Muscle of leg (tissue), 11 donors: ENCODE data around the gene HDAC9. TPM values are rescaled to one million over a fixed set of nuclear protein-coding genes. Genes with fewer than 3 reads are reported as not detected.
A peak's percentile ranks its signal among the peaks of the same experiment; 100 is the strongest.

Experiments
- DNase-seq: peaks from one replicate; pipeline ENCODE4 v3.0.0; 2013
- H3K27ac ChIP-seq: one replicate; pipeline ENCODE4 v1.5.1; 2013; ENCODE audit warnings: mild to moderate bottlenecking, low read length, control low read depth
- H3K27me3 ChIP-seq: one replicate; pipeline ENCODE4 v1.6.1; 2013; ENCODE audit warnings: low read length; ENCODE audit not compliant: control insufficient read depth, insufficient read depth
- H3K36me3 ChIP-seq: one replicate; pipeline ENCODE4 v1.6.1; 2013; ENCODE audit warnings: low read length; ENCODE audit not compliant: control insufficient read depth, insufficient read depth
- H3K4me1 ChIP-seq: one replicate; pipeline ENCODE4 v1.6.1; 2013; ENCODE audit warnings: low read length; ENCODE audit not compliant: control insufficient read depth, insufficient read depth
- H3K4me3 ChIP-seq: one replicate; pipeline ENCODE4 v1.5.1; 2013; ENCODE audit warnings: low read length, control low read depth
- H3K9me3 ChIP-seq: replicated peaks from 2 replicates; pipeline ENCODE4 v1.6.1; 2013; ENCODE audit warnings: low read depth, low read length; ENCODE audit not compliant: control insufficient read depth
- WGBS: methylation state at CpG from one replicate; pipeline ENCODE4 v1.1.5; 2013; ENCODE audit warnings: missing lambda C conversion rate; ENCODE audit not compliant: insufficient coverage; 5-methylcytosine and 5-hydroxymethylcytosine counted together
- polyA plus RNA-seq, 8 donors: library from polyadenylated mRNA; unstranded; fragments of 120-200 nt; gene quantifications; one replicate each; pipeline versions ENCODE4 v1.2.1 to v1.2.3, GENCODE V29; 2013; ENCODE audit warnings: inconsistent platforms in 1 of 8, low replicate concordance in 1 of 8; ENCODE audit not compliant: insufficient read length in 8 of 8, insufficient read depth in 1 of 8
- total RNA-seq: library from RNA; stranded (reverse); fragments of 120-200 nt; gene quantifications from one replicate; pipeline ENCODE4 v1.2.4, GENCODE V29; 2013

HDAC9 gene
- total and polyA plus RNA-seq, 9 donors: 11.9 to 38.2 (median 21.2) TPM

DNA sequence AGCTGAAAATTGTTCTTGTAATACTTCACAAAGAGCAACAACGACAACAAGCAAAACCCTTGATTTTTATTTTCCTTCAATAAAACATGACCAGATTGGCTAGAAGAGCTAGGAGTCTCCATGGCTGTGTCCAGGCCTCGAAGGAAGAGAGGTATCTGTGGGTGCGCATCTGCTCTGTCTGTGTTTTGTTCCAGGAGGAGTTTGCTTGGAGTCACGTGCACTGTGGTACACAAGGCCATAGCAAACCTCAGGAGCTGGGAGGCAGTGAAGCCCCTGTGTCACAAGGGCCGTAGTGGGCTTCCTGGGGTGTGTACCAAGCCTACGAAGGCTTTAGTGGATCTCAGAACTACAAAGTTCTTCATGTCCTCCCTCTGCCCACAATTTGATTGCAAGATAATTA lies 350.2 kb downstream of the HDAC9 start:
- Histone ChIP-seq H3K27ac (no peak overlapping the region), H3K4me3 (no peak overlapping the region), H3K36me3 (no peaks in the 10 kb centered on the region), H3K9me3 (no peaks in the 10 kb centered on the region), H3K4me1 (no peaks in the 10 kb centered on the region), H3K27me3 (no peaks in the 10 kb centered on the region)
- WGBS: no CpG with 5 or more reads among the region's 6 CpGs
- no peak for DNase-seq

DNA sequence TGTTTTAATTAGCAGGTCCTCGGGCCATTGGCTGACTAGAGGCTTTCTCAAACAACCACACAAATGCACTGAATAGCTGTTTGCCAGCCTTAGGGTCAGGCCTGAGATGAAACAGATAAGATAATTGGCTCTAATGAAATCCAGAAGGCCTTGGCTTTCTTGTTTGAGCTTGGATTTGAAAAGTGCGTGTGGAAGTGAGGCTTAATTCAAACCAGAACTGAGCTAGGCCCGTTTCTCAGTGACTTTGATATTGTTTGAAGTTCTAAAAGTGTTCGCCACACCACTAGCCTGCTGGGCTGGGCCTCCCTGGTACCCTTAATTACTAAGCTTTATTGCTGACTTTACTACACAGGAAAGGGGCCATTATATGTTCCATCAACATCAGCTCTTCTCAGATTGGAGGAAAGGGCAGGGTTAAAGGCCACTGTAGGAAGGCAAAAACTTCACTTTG lies 351.2 kb downstream of the HDAC9 start:
- no peak overlapping the region for H3K27ac ChIP-seq
- no peak overlapping the region for H3K4me3 ChIP-seq
- WGBS: no CpG with 5 or more reads among the region's 4 CpGs
- no peaks in the 10 kb centered on the region for H3K27me3 ChIP-seq
- no peaks in the 10 kb centered on the region for H3K36me3 ChIP-seq
- no peak for DNase-seq
- H3K4me1 ChIP-seq: no peaks in the 10 kb centered on the region
- H3K9me3 ChIP-seq: no peaks in the 10 kb centered on the region

GRCh38 chr7:18849130-18849529 lies 353.6 kb downstream of the HDAC9 start:
- Histone ChIP-seq H3K9me3 (no peaks in the 10 kb centered on the region), H3K36me3 (no peaks in the 10 kb centered on the region), H3K27me3 (no peaks in the 10 kb centered on the region), H3K27ac (no peak overlapping the region), H3K4me1 (no peaks in the 10 kb centered on the region), H3K4me3 (no peak overlapping the region)
- WGBS: no CpG with 5 or more reads among the region's 1 CpG
- DNase-seq: no peak

DNA sequence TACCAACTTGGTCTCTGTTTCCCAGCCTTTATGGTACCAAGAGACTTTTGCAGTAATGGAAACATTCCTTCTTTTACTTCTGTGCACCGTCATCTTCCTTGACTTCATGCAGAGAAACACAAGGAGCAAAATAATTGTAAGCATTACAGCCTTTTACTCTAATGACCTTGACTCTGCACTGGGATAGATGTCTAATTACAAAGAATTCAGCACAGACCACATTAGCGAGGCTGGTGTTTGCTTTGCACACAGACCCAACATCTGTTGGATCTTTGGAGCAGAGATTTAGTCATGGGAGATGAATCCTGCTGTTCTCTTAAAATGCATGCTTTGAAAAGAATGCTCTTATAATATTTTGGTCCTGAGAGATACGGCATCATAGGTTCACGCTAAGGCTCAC lies 360.2 kb downstream of the HDAC9 start:
- Histone ChIP-seq H3K27ac (no peak overlapping the region), H3K9me3 (no peaks in the 10 kb centered on the region), H3K4me3 (no peak overlapping the region), H3K27me3 (no peaks in the 10 kb centered on the region), H3K4me1 (no peaks in the 10 kb centered on the region), H3K36me3 (no peaks in the 10 kb centered on the region)
- no CpG with 5 or more reads among the region's 4 CpGs for WGBS
- no peak for DNase-seq

DNA sequence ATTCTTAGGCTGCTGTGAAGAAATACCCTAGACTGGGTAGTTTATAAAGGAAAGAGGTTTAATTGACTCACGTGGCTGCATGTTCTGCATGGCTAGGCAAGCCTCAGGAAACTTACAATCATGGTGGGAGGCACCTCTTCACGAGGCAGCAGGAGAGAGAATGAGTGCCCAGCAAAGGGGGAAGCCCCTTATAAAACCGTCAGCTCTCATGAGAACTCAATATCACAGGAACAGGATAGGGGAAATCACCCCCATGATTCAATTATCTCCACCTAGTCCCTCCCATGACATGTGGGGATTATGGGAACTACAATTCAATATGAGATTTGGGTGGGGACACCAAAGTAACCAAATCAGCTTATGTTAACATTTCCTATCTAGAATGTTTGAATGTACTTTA lies 362.7 kb downstream of the HDAC9 start:
- DNase-seq: no peak
- no peak overlapping the region for H3K27ac ChIP-seq
- H3K4me1 ChIP-seq: no peaks in the 10 kb centered on the region
- H3K36me3 ChIP-seq: no peaks in the 10 kb centered on the region
- H3K4me3 ChIP-seq: no peak overlapping the region
- no peaks in the 10 kb centered on the region for H3K9me3 ChIP-seq
- no peaks in the 10 kb centered on the region for H3K27me3 ChIP-seq
- WGBS: 100% methylated on average over 1 of the region's 3 CpGs

DNA sequence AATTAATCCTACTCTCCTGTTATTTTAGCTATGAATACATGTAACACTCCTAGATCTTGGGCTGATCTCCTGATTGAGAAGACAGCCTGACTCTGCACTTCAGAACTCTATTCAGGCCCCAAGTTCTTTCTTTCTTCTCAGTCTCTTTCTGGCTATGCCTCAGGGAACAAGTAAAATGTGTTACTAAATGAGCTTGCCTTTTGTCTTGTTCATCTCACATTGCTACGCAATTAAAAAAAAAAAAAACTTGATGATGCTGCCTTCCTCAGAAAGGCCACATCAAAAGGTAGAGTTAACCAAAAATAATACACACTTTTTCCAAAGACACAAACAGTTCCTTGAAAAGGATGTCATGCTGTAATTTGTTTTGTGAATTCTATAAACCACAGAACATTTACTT lies 363.8 kb downstream of the HDAC9 start:
- no peak overlapping the region for H3K27ac ChIP-seq
- DNase-seq: no peak
- no peak overlapping the region for H3K4me3 ChIP-seq
- H3K36me3 ChIP-seq: no peaks in the 10 kb centered on the region
- H3K9me3 ChIP-seq: no peaks in the 10 kb centered on the region
- WGBS: no CpG with 5 or more reads among the region's 1 CpG
- H3K4me1 ChIP-seq: no peaks in the 10 kb centered on the region
- no peaks in the 10 kb centered on the region for H3K27me3 ChIP-seq

DNA sequence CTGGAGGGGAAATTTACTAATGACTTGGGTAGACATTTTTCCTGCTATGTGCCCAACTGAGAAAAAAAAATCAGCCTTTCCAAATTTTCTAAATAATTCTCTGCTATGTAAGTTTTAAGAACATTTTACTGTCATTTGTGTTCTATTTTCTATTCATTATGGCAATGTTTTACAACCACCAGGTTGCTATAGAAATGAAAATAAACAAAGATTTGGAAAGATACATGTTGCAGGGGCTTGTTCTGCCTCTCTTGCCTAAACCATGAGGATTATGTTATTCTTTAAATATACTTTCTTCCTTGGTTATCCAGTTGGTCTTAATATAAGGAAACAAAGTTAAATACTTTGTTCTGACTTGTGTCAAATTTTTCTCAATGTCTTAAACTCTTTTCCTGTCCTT lies 364.7 kb downstream of the HDAC9 start:
- DNase-seq: peak; percentile 66
- no peaks in the 10 kb centered on the region for H3K4me1 ChIP-seq
- no peaks in the 10 kb centered on the region for H3K9me3 ChIP-seq
- no peaks in the 10 kb centered on the region for H3K36me3 ChIP-seq
- H3K27me3 ChIP-seq: no peaks in the 10 kb centered on the region
- no peak overlapping the region for H3K27ac ChIP-seq
- H3K4me3 ChIP-seq: no peak overlapping the region

DNA sequence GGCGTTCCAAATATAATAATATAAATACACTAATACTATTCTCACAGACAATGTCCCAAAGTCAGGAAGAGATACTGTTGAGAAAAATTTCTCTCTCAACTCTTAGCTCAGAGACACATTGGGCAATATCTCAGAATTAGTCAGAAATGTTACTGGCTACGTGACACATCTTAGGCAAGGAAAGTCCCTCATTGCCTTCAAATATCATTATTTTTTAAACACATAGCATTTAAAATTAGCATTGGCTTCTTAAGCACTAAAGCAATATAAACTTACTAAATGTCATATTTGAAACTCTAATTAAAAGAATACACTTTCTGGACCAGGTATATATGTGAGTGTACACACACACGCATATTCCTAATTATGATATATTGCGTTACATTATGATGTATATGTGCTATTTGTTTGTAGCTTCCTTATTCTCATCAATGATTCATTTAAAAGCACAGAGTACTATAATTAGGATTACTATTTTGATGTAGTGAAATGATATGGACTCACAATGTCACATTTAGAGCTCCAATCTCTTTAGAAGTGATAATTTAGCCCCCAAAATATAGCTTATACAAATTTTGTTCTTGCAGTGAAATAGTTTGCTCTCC lies 366.1 kb downstream of the HDAC9 start:
- no peak for DNase-seq
- WGBS: no CpG with 5 or more reads among the region's 4 CpGs

DNA sequence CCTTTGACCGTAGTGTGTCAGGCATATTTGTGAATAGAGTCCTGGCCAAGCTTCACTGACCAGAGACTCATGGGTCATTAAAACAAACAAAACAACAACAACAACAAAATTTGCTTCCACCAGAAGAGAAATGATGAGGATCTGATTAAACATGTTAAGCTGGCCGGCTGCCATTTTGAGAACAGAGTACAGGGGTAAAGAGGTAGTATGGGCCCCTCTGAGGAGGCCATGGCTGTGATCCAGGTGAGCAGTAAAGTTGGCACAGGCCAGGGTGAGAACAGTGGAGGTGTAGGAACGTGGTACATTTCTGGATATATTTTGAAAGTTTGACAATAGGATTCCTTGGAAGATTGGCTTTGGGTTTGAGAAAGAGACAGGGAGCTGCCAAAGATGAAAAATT lies 369.4 kb downstream of the HDAC9 start:
- Histone ChIP-seq H3K4me1 (no peaks in the 10 kb centered on the region), H3K9me3 (no peaks in the 10 kb centered on the region), H3K27ac (no peak overlapping the region), H3K4me3 (no peak overlapping the region), H3K27me3 (no peaks in the 10 kb centered on the region), H3K36me3 (no peaks in the 10 kb centered on the region)
- DNase-seq: no peak
- 77% methylated on average over 2 of the region's 3 CpGs for WGBS

More for the DNA sequence above, 366.1 kb downstream of the HDAC9 start:
- no peak overlapping the region for H3K4me3 ChIP-seq
- no peaks in the 10 kb centered on the region for H3K9me3 ChIP-seq
- H3K27me3 ChIP-seq: no peaks in the 10 kb centered on the region
- H3K36me3 ChIP-seq: no peaks in the 10 kb centered on the region
- no peak overlapping the region for H3K27ac ChIP-seq
- H3K4me1 ChIP-seq: no peaks in the 10 kb centered on the region

DNA sequence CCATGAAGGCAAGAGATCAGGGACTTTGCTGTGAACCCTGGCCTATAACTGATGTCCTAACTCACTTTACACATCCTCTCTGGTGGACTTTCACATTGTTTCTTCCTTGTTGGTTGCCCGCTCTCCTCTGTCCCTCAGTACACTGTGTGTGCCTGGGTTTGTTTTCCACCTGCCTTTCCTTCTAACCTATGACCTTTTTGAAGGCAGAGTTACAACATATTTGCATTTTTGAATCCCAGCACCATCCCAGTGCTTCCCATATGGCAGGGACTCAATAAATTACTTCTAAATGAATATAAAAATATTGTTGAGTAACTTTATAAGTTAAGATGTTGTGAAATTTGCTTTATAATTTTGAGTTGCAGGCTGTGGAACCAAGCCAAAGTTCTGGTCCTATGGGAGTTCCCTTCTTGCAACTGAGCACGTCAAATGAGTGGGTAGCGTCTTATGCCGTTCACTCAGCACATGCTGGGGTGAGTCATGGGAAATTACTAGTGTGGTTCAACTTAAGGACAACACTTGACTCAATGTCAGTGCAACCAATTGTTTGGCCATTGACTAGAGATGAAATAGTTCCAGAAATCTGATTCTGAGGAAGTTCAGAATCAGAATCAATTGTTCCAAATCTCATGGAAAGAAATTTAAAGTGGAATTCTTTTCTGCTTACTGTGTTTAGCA lies 370.9 kb downstream of the HDAC9 start:
- H3K9me3 ChIP-seq: no peaks in the 10 kb centered on the region
- 35% methylated on average over 4 of the region's 4 CpGs for WGBS
- no peak overlapping the region for H3K4me3 ChIP-seq
- peak overlapping the region; percentile 39 for H3K27ac ChIP-seq
- no peaks in the 10 kb centered on the region for H3K36me3 ChIP-seq
- DNase-seq: peak; percentile 91
- H3K4me1 ChIP-seq: no peaks in the 10 kb centered on the region
- no peaks in the 10 kb centered on the region for H3K27me3 ChIP-seq
